Fibroblast of lung (primary cell): Measurements from ENCODE around the gene CCDC88C. TPM values are rescaled to one million over a fixed set of nuclear protein-coding genes. Genes with fewer than 3 reads are reported as not detected.

Source experiments
- DNase-seq, 2 donors: peaks; one replicate each; pipeline versions ENCODE4 v3.0.0 to v3.0.0-alpha.2; 2010; ENCODE audit warnings: low read depth in 2 of 2
- H2AFZ ChIP-seq: 2 replicates; pipeline ENCODE4 v1.5.1; 2012; ENCODE audit warnings: low read length, control low read depth, inconsistent platforms
- H3K27ac ChIP-seq: 2 replicates; pipeline ENCODE4 v1.5.1; 2011; ENCODE audit warnings: low read length, control low read depth; ENCODE audit not compliant: insufficient read depth
- H3K27me3 ChIP-seq: 2 replicates; pipeline ENCODE4 v1.5.1; 2011; ENCODE audit warnings: mild to moderate bottlenecking, low read length; ENCODE audit not compliant: control insufficient read depth, insufficient read depth
- H3K36me3 ChIP-seq: 2 replicates; pipeline ENCODE4 v1.5.1; 2011; ENCODE audit warnings: low read length; ENCODE audit not compliant: control insufficient read depth, insufficient read depth
- H3K4me1 ChIP-seq: 2 replicates; pipeline ENCODE4 v1.5.1; 2011; ENCODE audit warnings: low read length; ENCODE audit not compliant: control insufficient read depth, insufficient read depth; ENCODE audit errors: extremely low read depth
- H3K4me2 ChIP-seq: 2 replicates; pipeline ENCODE4 v1.5.1; 2011; ENCODE audit warnings: low read length, control low read depth; ENCODE audit not compliant: insufficient read depth; ENCODE audit errors: extremely low read depth
- H3K4me3 ChIP-seq, 4 experiments: fragments of 200-600 bp in 1 of 4; sonication (generic) in 1 of 4; replicated peaks in 1 of 4; 2 replicates each; pipeline ENCODE4 v1.5.1; 2011 to 2016; ENCODE audit warnings: low read length in 4 of 4, low read depth in 3 of 4, mild to moderate bottlenecking in 3 of 4, control low read depth in 2 of 4, inconsistent platforms in 1 of 4, mixed read lengths in 1 of 4; ENCODE audit not compliant: insufficient read depth in 1 of 4; ENCODE audit errors: control extremely low read depth in 1 of 4
- H3K79me2 ChIP-seq: 2 replicates; pipeline ENCODE4 v1.5.1; 2012; ENCODE audit warnings: mild to moderate bottlenecking, low read length, inconsistent platforms; ENCODE audit not compliant: control insufficient read depth, insufficient read depth
- H3K9ac ChIP-seq: 2 replicates; pipeline ENCODE4 v1.5.1; 2011; ENCODE audit warnings: mild to moderate bottlenecking, low read length, control low read depth; ENCODE audit not compliant: insufficient read depth
- H3K9me3 ChIP-seq: 2 replicates; pipeline ENCODE4 v1.5.1; 2012; ENCODE audit warnings: low read depth, low read length; ENCODE audit not compliant: control insufficient read depth, insufficient read depth
- H4K20me1 ChIP-seq: 2 replicates; pipeline ENCODE4 v1.5.1; 2011; ENCODE audit warnings: low read length; ENCODE audit not compliant: control insufficient read depth, insufficient read depth; ENCODE audit errors: extremely low read depth
- CTCF ChIP-seq, 2 donors: IDR thresholded peaks in 1 of 2; conservative IDR thresholded peaks in 1 of 2; 1 replicate in 1 of 2; 2 replicates in 1 of 2; pipeline ENCODE4 v1.5.1; 2011 to 2012; ENCODE audit warnings: low read length in 2 of 2, control low read depth in 1 of 2, inconsistent platforms in 1 of 2, low read depth in 1 of 2, mild to moderate bottlenecking in 1 of 2
- EZH2 ChIP-seq: IDR thresholded peaks from 2 replicates; pipeline ENCODE4 v1.5.1; 2012; ENCODE audit warnings: low read length, control low read depth, mild to moderate bottlenecking; ENCODE audit errors: missing control alignments
- polyA plus RNA-seq, 2 donors: library from polyadenylated mRNA; depleted of rRNA in 1 of 2; stranded (reverse) in 1 of 2; unstranded in 1 of 2; fragments of >200 nt; gene quantifications; 2 replicates each; pipeline ENCODE4 v1.2.1, GENCODE V29; 2011 to 2012; ENCODE audit warnings: missing spikeins in 1 of 2
- total RNA-seq: library from RNA; depleted of rRNA; stranded (reverse); fragments of >200 nt; gene quantifications from 2 replicates; pipeline ENCODE4 v1.2.1, GENCODE V29; 2014

The CCDC88C gene
- total and polyA plus RNA-seq, 2 donors (not counting 1 experiment from before 2014, with no cell fraction given), result 0.02 to 0.17 TPM

GRCh38 chr14:91328313-91329050 is 89.1 kb downstream of the CCDC88C start:
- Histone ChIP-seq H3K79me2 (no peaks in the 10 kb centered on the region), H2AFZ (no peak overlapping the region), H3K4me3 (no peak overlapping the region), H3K9ac (no peak overlapping the region), H4K20me1 (no peaks in the 10 kb centered on the region), H3K4me1 (no peaks in the 10 kb centered on the region), H3K27me3 (peaks cover 4% of the 10 kb centered on the region), H3K4me2 (no peak overlapping the region), H3K27ac (no peak overlapping the region), H3K9me3 (no peaks in the 10 kb centered on the region), H3K36me3 (no peaks in the 10 kb centered on the region)
- no peak for DNase-seq
- TF ChIP-seq EZH2 (no peak), CTCF (conservative IDR thresholded peaks at IDR 0.05 in 1 of 2, IDR thresholded peaks at IDR 0.05 in 1 of 2; ENCODE audit: low read depth in 1 of 2, low read length in 2 of 2) (no peak)

- H3K27me3 ChIP-seq, result no peaks in the 10 kb centered on the region
- no peaks in the 10 kb centered on the region for H3K79me2 ChIP-seq
- no peaks in the 10 kb centered on the region for H3K36me3 ChIP-seq
- no peak overlapping the region for H2AFZ ChIP-seq
- no peaks in the 10 kb centered on the region for H4K20me1 ChIP-seq
- DNase-seq, result no peak
- no peak overlapping the region for H3K4me2 ChIP-seq
- no peaks in the 10 kb centered on the region for H3K9me3 ChIP-seq
- TF ChIP-seq CTCF (conservative IDR thresholded peaks at IDR 0.05 in 1 of 2, IDR thresholded peaks at IDR 0.05 in 1 of 2; ENCODE audit: low read depth in 1 of 2, low read length in 2 of 2), result no peak
- no peak for TF ChIP-seq EZH2
- H3K9ac ChIP-seq, result no peak overlapping the region
- no peak overlapping the region for H3K27ac ChIP-seq
- no peaks in the 10 kb centered on the region for H3K4me1 ChIP-seq
- H3K4me3 ChIP-seq, result no peak overlapping the region
Observed at GRCh38 chr14:91327661-91328312, 89.8 kb downstream of the CCDC88C start.

GRCh38 chr14:91327250-91327595 is 90.4 kb downstream of the CCDC88C start:
- Histone ChIP-seq H3K27ac (no peak overlapping the region), H3K4me3 (no peak overlapping the region), H3K9me3 (no peaks in the 10 kb centered on the region), H3K4me2 (no peak overlapping the region), H3K4me1 (no peaks in the 10 kb centered on the region), H3K27me3 (no peaks in the 10 kb centered on the region), H2AFZ (no peak overlapping the region), H3K36me3 (no peaks in the 10 kb centered on the region), H3K79me2 (no peaks in the 10 kb centered on the region), H3K9ac (no peak overlapping the region), H4K20me1 (no peaks in the 10 kb centered on the region)
- no peak for DNase-seq
- TF ChIP-seq EZH2 (no peak), CTCF (conservative IDR thresholded peaks at IDR 0.05 in 1 of 2, IDR thresholded peaks at IDR 0.05 in 1 of 2; ENCODE audit: low read depth in 1 of 2, low read length in 2 of 2) (no peak)
